ENCODE measurements around the gene RNF187.

Gene RNF187

GRCh38 chr1:228487336-228488124 is at the start of gene RNF187:
TSS of gene RNF187 (plus strand) at chr1:228487382.
- peak; percentile 80 to 83 for DNase-seq (ENCODE audit: low read depth in 2 of 2)

- no peak for DNase-seq (ENCODE audit: low read depth in 2 of 2)
These were observed 49.7 kb upstream of the RNF187 start for GRCh38 chr1:228437424-228437962.

GRCh38 chr1:228438266-228438665 is 48.9 kb upstream of the RNF187 start:
- DNase-seq (ENCODE audit: low read depth in 2 of 2): no peak

GRCh38 chr1:228440761-228441500 is 46.3 kb upstream of the RNF187 start:
- DNase-seq (ENCODE audit: low read depth in 2 of 2): no peak

- no peak for DNase-seq (ENCODE audit: low read depth in 2 of 2)
These were observed 43.8 kb upstream of the RNF187 start for GRCh38 chr1:228443395-228443794.

- DNase-seq (ENCODE audit: low read depth in 2 of 2): no peak
These were observed 41.7 kb upstream of the RNF187 start for GRCh38 chr1:228445490-228445842.

GRCh38 chr1:228445843-228446650 is 41.1 kb upstream of the RNF187 start:
- peak in 1 of 2 donors; percentile 6 for DNase-seq (ENCODE audit: low read depth in 2 of 2)

GRCh38 chr1:228446852-228447251 is 40.3 kb upstream of the RNF187 start:
- DNase-seq (ENCODE audit: low read depth in 2 of 2): no peak

GRCh38 chr1:228448372-228448771 is 38.8 kb upstream of the RNF187 start:
- no peak for DNase-seq (ENCODE audit: low read depth in 2 of 2)

- no peak for DNase-seq (ENCODE audit: low read depth in 2 of 2)
These were observed 37.0 kb upstream of the RNF187 start for GRCh38 chr1:228450200-228450599.

- no peak for DNase-seq (ENCODE audit: low read depth in 2 of 2)
These were observed 34.8 kb upstream of the RNF187 start for GRCh38 chr1:228452194-228453021.

GRCh38 chr1:228453022-228453560 is 34.1 kb upstream of the RNF187 start:
- DNase-seq (ENCODE audit: low read depth in 2 of 2): no peak

- no peak for DNase-seq (ENCODE audit: low read depth in 2 of 2)
These were observed 33.6 kb upstream of the RNF187 start for GRCh38 chr1:228453614-228454013.

- no peak for DNase-seq (ENCODE audit: low read depth in 2 of 2)
These were observed 32.9 kb upstream of the RNF187 start for GRCh38 chr1:228454238-228454637.

GRCh38 chr1:228455715-228456114 is 31.5 kb upstream of the RNF187 start:
- DNase-seq (ENCODE audit: low read depth in 2 of 2): no peak

- DNase-seq (ENCODE audit: low read depth in 2 of 2): no peak
These were observed 30.7 kb upstream of the RNF187 start for GRCh38 chr1:228456252-228457016.

GRCh38 chr1:228457017-228457395 is 30.2 kb upstream of the RNF187 start:
- DNase-seq (ENCODE audit: low read depth in 2 of 2): no peak

GRCh38 chr1:228457396-228458176 is 29.6 kb upstream of the RNF187 start:
- DNase-seq (ENCODE audit: low read depth in 2 of 2): peak; percentile 73 to 76
